Muscle layer of duodenum (tissue), 2 donors: ENCODE results near the gene OSBPL2.

Source experiments
- H3K27ac ChIP-seq: one replicate; pipeline ENCODE4 v1.7.0; 2013; ENCODE audit warnings: mild to moderate bottlenecking, low read length
- H3K27me3 ChIP-seq: one replicate; pipeline ENCODE4 v1.7.0; 2013; ENCODE audit warnings: low read depth, mild to moderate bottlenecking, control low read depth, low read length
- H3K36me3 ChIP-seq, 2 donors: one replicate each; pipeline ENCODE4 v1.7.0; 2013; ENCODE audit warnings: low read length in 2 of 2, control low read depth in 1 of 2, mild to moderate bottlenecking in 1 of 2; ENCODE audit not compliant: insufficient read depth in 2 of 2, control insufficient read depth in 1 of 2
- H3K4me1 ChIP-seq, 2 donors: one replicate each; pipeline ENCODE4 v1.7.0; 2013; ENCODE audit warnings: low read length in 2 of 2, mild to moderate bottlenecking in 2 of 2, control low read depth in 1 of 2, moderate library complexity in 1 of 2; ENCODE audit not compliant: insufficient read depth in 2 of 2, control insufficient read depth in 1 of 2
- H3K4me3 ChIP-seq, 2 donors: one replicate each; pipeline ENCODE4 v1.7.0; 2013; ENCODE audit warnings: low read length in 2 of 2, low read depth in 1 of 2, mild to moderate bottlenecking in 1 of 2
- H3K9me3 ChIP-seq, 2 donors: one replicate each; pipeline ENCODE4 v1.7.0; 2013; ENCODE audit warnings: low read length in 2 of 2, control low read depth in 1 of 2, mild to moderate bottlenecking in 1 of 2; ENCODE audit not compliant: control insufficient read depth in 1 of 2
- donor health status: healthy.

OSBPL2 gene

DNA sequence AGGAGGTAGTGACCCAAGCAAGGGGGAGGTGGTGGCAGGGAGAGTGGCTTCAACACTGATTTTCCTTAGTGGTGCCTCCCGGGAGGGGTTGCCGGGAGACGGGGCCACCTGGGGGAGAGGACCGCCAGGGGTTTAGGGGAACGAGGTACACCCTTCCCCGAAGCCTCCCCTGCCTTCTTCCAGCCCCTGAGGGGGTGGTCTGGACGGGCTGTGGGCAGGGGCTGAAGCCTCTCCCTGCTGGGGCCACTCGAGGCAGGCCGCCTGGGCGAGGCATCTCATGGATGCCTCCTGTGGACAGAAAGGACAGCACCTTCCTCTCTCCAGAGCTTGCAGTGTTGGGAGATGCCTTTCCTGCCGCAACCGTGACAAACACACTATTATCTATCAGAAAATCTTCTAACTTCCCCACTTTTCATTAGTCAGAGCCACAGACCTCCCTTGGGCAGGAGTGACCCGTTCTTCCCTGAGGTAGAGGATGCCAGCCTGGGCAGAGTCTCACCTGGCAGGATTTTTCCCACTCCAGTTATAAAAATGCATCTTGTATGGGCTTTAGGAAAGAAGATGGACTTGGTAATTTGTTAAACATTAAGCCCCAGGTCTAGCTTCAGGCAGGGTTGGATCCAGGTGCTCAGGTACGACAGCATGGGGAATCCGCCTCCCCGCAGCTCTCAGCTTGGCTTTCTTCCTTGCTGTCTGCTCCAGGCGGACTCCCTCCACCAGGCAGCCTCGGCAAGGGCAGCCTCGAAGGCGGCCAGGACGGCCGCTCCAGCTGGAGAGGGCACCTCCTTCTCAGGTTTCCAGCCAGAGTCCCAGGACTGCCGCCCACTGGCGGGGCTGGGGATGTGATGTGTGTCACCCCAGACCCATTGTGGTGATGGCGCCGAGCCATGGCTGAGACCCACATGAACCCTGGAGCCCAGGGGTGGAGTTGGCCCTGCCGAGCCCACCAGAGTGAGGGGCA, 29.2 kb upstream of the OSBPL2 start:
- Histone ChIP-seq H3K4me3 (no peak overlapping the region), H3K4me1 (no peaks in the 10 kb centered on the region), H3K27ac (no peak overlapping the region), H3K36me3 (no peaks in the 10 kb centered on the region), H3K9me3 (no peaks in the 10 kb centered on the region), H3K27me3 (peaks cover 14% of the 10 kb centered on the region)

DNA sequence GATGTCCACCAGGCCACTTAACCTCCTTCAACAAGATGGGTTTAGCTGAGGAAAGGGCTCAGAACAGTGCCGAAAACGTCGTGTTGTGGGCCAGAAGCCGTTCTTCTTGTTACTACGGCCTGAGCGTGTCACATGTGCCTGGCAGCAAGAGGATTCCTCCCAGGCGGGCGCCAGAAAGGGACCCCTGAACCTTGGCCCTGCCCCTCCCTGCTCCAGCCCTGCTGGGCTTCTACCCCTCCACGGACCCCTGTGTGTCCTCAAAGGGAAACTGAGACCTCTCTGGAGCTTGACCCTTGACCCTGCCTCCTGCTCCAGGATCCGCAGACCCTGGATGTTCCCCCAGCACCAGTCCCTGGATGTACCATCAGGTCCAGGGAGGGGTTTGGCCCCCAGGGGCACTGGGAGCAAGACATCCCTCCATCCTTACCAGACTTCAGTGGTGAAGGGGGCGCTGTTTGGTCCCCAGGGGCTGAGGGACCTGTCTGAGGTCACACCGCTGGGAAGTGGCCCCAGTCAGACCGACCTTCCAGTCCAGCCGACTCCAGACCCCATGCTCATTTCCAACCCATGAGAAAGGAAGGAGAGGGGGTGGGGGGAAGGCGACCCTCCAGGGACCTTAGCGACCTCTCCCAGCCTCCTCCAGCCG, 28.3 kb upstream of the OSBPL2 start:
- Histone ChIP-seq H3K27ac (no peak overlapping the region), H3K9me3 (no peaks in the 10 kb centered on the region), H3K4me1 (no peaks in the 10 kb centered on the region), H3K36me3 (no peaks in the 10 kb centered on the region), H3K4me3 (no peak overlapping the region), H3K27me3 (peaks cover 17% of the 10 kb centered on the region)

DNA sequence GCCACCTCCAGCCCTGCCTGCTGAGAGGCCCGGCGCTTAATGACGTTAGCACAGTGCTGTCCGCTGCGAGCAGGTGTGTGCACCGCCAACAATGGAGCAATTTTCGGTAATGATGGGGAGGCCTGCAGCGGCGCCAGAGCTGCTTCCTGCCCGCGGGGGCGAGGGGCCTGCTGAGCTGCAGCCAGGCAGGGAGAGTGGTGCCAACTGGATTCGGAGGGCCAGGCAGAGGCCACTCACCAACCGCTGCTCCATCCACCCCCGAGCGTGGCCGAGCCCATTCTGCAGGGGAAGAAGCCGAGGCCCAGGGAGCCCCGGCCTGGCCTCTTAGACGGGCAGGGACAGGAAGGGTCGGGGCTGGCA, 27.8 kb upstream of the OSBPL2 start:
- Histone ChIP-seq H3K4me3 (no peak overlapping the region), H3K27me3 (peaks cover 17% of the 10 kb centered on the region), H3K4me1 (no peaks in the 10 kb centered on the region), H3K27ac (no peak overlapping the region), H3K9me3 (no peaks in the 10 kb centered on the region), H3K36me3 (no peaks in the 10 kb centered on the region)

DNA sequence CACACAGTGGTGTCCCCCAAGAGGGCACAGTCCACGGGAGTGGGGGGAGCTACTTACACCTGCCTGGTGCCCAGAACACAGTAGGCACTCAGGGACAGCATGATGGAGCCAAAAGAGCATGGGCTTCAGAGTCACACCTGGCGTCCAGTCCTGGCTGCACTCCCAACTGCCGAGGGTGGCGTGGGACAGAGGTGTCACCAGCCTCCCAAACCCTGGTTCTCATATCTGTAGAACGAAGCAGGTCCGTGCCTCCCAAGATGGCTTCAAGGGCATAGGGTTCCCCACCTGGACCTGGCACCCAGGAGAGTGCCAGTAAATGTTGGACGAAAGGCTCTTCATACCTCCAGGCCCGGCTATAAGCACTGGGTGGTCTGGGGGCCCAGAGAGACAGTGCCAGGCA, 27.1 kb upstream of the OSBPL2 start:
- Histone ChIP-seq H3K9me3 (no peaks in the 10 kb centered on the region), H3K4me1 (no peaks in the 10 kb centered on the region), H3K27me3 (peaks cover 17% of the 10 kb centered on the region), H3K4me3 (no peak overlapping the region), H3K36me3 (no peaks in the 10 kb centered on the region), H3K27ac (no peak overlapping the region)

DNA sequence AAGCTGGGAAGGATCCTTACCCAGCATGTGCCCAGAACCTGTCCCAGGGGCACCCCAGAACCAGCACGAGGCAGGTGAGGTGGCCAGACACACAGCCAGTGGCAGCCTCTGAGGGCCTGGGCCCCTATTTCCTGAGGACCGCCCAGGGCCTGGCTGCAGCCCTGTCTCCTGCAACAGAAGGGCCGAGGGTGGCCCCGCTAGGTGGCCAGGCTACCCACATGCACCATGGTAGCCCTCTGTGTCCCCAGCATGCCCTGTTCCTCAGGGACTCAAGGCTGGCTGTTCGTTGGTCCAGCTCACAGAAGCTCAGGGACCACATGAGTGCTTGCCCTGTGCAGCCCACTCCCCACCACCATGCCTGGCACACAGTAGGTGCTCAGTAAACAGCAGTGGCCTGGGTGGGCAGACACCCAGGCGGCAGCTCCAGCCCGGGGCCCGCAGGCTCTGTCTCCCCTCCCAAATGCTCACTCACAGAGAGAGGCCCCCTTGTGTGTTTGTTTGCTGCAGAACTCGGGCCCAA, 26.5 kb upstream of the OSBPL2 start:
- Histone ChIP-seq H3K36me3 (no peaks in the 10 kb centered on the region), H3K9me3 (no peaks in the 10 kb centered on the region), H3K4me3 (no peak overlapping the region), H3K27me3 (peaks cover 17% of the 10 kb centered on the region), H3K27ac (no peak overlapping the region), H3K4me1 (no peaks in the 10 kb centered on the region)

DNA sequence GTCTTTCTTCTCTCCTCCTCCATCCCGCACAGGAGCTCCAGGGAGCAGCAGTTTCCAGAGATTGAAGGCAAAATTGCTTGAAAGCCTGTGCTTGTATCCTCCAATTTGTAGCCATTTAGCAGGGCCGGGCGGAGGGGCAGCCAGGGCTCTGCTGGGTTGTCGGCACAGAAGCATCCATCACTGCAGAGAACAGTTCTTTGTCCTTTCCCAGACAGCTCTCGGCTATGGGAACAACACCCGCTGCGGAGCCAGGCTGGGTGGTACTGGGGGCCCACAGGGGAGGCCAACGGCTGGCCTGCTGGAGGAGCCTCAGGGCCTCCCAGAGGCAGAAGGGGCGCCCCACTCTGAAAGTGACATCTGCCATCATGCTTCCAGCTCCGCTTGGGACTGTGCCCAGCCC, 26.0 kb upstream of the OSBPL2 start:
- Histone ChIP-seq H3K4me3 (no peak overlapping the region), H3K36me3 (no peaks in the 10 kb centered on the region), H3K4me1 (no peaks in the 10 kb centered on the region), H3K27ac (no peak overlapping the region), H3K9me3 (no peaks in the 10 kb centered on the region), H3K27me3 (peaks cover 17% of the 10 kb centered on the region)

DNA sequence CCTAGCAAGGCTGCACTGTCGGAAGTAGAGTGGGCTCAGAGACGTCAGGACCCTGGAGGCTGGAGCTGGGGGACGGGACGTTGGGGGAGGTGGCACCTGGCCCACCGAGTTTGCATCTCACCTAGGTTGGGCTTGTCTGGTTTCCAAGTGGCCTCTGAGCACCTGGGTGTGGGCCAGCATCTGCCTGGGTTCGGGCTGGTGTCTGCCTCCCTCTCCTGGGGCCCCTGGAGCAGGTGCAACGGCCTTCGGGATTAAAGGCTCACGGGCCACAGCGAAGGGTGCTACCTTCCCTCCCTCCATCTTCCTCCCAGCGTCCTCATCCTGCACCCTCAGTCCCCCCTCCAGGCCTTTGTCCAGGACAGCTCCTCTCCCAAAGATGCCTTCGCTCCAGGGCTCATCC, 24.3 kb upstream of the OSBPL2 start:
- H3K27me3 ChIP-seq: peaks cover 25% of the 10 kb centered on the region
- no peaks in the 10 kb centered on the region for H3K36me3 ChIP-seq
- no peak overlapping the region for H3K4me3 ChIP-seq
- H3K27ac ChIP-seq: no peak overlapping the region
- no peaks in the 10 kb centered on the region for H3K9me3 ChIP-seq
- peaks cover 0 to 6% of the 10 kb centered on the region in 2 donors for H3K4me1 ChIP-seq

DNA sequence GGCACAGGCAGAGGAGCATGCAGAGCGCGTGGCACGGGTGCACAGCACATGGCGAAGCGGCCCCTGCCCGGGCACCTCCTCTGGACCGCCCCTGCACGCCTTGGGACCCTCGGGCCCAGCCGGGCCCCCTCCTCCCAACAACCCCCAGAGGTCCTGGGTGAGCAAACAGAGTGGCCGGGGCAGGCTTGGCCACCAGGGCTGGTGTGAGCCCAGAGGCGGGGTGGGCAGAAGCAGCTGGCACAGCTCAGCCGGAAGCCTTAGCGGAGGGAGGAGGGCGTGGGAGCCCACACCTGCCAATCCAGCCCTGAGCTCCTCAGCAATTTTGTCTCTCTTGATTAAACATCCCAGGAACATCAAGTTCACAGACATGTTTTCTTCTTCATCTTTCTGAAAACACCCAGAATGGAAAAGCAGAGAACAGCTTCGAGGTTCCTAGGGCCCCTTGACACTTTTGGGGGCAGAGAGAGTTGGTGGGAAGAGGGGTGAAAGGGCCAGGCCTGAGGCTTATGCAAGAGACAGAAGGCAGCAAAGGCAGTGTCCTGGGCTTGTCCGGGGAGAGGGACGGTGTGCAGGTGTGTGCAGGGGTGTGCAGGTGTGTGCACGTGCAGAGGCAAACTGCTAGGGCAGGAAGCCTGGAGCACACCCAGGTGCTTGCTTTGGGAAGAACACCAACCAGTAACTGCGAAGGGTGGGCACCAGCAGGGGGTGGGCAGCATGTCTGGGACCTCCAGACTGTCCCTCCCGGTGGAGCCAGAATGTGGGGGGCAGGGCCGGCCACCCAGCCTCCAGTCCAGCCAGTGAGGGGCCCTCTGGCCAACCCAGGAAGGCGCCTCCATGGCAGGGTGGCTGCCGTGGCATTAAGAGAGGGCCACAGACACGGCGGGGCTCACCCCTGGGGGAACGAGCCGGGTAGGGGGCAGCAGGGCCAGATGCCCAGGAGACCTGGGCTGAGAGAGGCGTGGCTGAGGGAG, 23.0 kb upstream of the OSBPL2 start:
- no peaks in the 10 kb centered on the region for H3K9me3 ChIP-seq
- no peak overlapping the region for H3K27ac ChIP-seq
- H3K4me3 ChIP-seq: no peak overlapping the region
- H3K36me3 ChIP-seq: no peaks in the 10 kb centered on the region
- peaks cover 0 to 13% of the 10 kb centered on the region in 2 donors for H3K4me1 ChIP-seq
- peaks cover 25% of the 10 kb centered on the region for H3K27me3 ChIP-seq

DNA sequence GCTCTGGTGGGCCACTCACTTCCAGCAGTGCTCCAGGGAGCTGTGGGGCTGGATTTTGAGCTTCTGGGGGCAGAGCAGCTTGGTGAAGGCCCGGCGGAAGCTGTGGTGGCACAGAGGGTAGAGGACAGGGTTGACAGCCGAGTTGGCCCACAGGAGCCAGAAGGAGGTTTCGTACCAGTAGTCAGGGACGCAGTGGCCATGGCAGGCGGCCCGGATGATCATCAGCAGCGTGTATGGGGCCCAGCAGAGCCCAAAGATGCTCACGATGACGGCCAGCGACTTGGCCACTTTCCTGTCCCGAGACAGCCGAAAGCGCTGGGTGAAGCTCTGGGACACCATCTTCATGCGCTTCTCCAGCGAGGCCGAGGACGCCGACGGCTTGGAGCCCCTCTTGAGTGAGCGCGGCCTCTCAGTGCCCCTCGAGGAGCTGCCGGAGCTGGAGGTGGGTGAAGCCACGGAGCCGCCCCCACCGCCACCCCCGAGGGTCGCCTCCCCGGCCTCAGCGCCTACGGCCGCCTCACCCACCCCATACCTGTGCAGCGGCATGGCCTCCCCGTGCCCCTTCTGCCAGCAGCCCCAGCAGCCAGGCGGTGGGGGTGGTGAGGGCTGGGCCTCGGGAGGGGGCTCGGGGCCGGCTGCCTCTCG, 22.2 kb upstream of the OSBPL2 start:
- Histone ChIP-seq H3K9me3 (no peaks in the 10 kb centered on the region), H3K27ac (no peak overlapping the region), H3K4me1 (peaks cover 0 to 19% of the 10 kb centered on the region in 2 donors), H3K4me3 (no peak overlapping the region), H3K27me3 (peaks cover 33% of the 10 kb centered on the region), H3K36me3 (no peaks in the 10 kb centered on the region)

DNA sequence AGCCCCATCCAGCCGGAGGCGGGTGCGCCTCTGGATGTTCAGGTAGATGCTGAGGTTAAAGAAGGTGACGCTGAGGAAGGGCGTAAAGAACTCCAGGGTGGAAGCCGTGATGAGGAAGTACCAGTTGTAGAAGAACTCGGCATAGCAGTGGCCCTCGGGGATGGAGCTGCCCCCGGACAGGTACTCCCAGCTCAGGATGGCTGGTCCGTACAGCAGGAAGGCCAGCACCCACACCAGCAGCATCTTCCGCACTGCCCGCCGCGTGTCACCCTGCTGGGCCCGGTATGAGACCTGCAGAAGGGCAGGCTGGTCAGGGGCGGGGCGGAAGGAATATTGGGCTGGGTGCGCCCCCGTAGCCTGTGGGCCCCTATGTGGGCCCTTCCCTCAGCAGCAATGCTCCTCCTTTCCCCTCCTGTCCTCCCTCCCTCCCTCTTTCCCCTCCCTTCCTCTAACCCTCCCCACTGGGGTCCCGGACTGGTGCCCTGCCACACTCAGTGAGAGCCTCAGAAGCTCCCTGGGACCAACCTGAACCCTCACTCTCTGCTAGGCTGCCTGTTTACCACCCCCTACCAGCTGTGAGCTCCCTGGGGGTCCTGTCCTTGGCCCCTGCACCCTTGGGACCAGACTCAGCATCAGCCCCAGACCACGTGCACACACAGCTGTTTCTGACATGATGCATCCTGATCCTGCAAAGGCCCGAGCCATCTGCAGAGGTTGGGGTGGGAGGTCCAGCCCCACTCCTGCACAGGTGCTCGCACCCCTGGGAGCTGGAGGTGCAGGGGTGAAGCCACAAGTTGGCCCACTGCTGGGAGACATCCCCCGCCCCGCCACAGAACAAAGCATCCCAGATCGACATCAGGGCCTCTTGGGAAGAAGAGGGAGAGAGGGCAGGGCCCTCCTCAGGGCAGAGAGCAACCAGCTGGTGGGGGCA, 21.4 kb upstream of the OSBPL2 start:
- H3K36me3 ChIP-seq: no peaks in the 10 kb centered on the region
- H3K9me3 ChIP-seq: no peaks in the 10 kb centered on the region
- H3K4me3 ChIP-seq: no peak overlapping the region
- no peak overlapping the region for H3K27ac ChIP-seq
- H3K27me3 ChIP-seq: peaks cover 33% of the 10 kb centered on the region
- H3K4me1 ChIP-seq: peaks cover 0 to 19% of the 10 kb centered on the region in 2 donors
